ENCODE results near the gene CTNNA2. TPM values are rescaled to one million over a fixed set of nuclear protein-coding genes. Genes with fewer than 3 reads are reported as not detected.

Gene CTNNA2
- total RNA-seq, 3 donors from 2014 or later = 0.29 to 4.2 (median 1.1) TPM

- Histone ChIP-seq H3K4me3 (no peak overlapping the region), H3K4me1 (ENCODE audit: low read depth) (no peaks in the 10 kb centered on the region), H3K9me3 (no peaks in the 10 kb centered on the region), H3K36me3 (ENCODE audit: low read depth) (no peaks in the 10 kb centered on the region)
- DNase-seq (no peak), ATAC-seq (no peak)
- intact Hi-C loops (cut with DNase I, micrococcal nuclease) = no loop called here
- TF ChIP-seq, protein P1, sequence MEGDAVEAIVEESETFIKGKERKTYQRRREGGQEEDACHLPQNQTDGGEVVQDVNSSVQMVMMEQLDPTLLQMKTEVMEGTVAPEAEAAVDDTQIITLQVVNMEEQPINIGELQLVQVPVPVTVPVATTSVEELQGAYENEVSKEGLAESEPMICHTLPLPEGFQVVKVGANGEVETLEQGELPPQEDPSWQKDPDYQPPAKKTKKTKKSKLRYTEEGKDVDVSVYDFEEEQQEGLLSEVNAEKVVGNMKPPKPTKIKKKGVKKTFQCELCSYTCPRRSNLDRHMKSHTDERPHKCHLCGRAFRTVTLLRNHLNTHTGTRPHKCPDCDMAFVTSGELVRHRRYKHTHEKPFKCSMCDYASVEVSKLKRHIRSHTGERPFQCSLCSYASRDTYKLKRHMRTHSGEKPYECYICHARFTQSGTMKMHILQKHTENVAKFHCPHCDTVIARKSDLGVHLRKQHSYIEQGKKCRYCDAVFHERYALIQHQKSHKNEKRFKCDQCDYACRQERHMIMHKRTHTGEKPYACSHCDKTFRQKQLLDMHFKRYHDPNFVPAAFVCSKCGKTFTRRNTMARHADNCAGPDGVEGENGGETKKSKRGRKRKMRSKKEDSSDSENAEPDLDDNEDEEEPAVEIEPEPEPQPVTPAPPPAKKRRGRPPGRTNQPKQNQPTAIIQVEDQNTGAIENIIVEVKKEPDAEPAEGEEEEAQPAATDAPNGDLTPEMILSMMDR (IDR thresholded peaks at IDR 0.05) = no peak
These were observed 1032.8 kb downstream of the CTNNA2 start for GRCh38 chr2:80545420-80546210.

DNA sequence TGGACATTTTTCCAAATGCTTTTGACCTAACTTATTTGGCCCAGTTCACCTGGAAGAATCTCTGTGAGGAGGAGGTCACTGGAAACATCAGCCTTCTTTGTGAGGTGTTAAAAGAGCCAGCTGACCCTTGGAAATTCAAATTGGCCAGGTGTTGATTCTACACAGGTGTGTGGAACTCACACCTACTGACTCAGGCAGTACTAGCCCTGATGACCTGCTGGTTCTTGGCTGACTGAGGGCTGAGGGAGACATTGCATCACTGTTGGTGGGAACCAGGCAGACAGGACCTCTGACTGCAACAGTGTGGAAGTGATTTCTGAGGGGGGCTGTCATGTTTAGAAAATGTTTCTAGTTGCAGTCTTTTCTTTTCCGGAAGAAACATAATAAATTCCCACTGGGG lies 1033.9 kb downstream of the CTNNA2 start:
- DNase-seq = no peak
- H3K4me1 ChIP-seq (ENCODE audit: low read depth) = no peaks in the 10 kb centered on the region
- intact Hi-C loops (cut with DNase I, micrococcal nuclease) = no loop called here
- H3K36me3 ChIP-seq (ENCODE audit: low read depth) = no peaks in the 10 kb centered on the region
- H3K9me3 ChIP-seq = no peaks in the 10 kb centered on the region
- no peak for ATAC-seq
- TF ChIP-seq, protein P1 (IDR thresholded peaks at IDR 0.05) = no peak
- H3K4me3 ChIP-seq = no peak overlapping the region

- TF ChIP-seq, protein P1 (IDR thresholded peaks at IDR 0.05) = no peak
- no peaks in the 10 kb centered on the region for H3K9me3 ChIP-seq
- DNase-seq (no peak), ATAC-seq (no peak)
- no peaks in the 10 kb centered on the region for H3K4me1 ChIP-seq (ENCODE audit: low read depth)
- no peak overlapping the region for H3K4me3 ChIP-seq
- intact Hi-C loops (cut with DNase I, micrococcal nuclease) = no loop called here
- H3K36me3 ChIP-seq (ENCODE audit: low read depth) = no peaks in the 10 kb centered on the region
These were observed 1034.5 kb downstream of the CTNNA2 start for GRCh38 chr2:80547344-80547743.

- Histone ChIP-seq H3K4me3 (no peak overlapping the region), H3K9me3 (no peaks in the 10 kb centered on the region), H3K4me1 (ENCODE audit: low read depth) (no peaks in the 10 kb centered on the region), H3K36me3 (ENCODE audit: low read depth) (no peaks in the 10 kb centered on the region)
- DNase-seq (no peak), ATAC-seq (no peak)
- TF ChIP-seq, protein P1 (IDR thresholded peaks at IDR 0.05) = no peak
- intact Hi-C loops (cut with DNase I, micrococcal nuclease) = no loop called here
These were observed 1035.6 kb downstream of the CTNNA2 start for GRCh38 chr2:80548469-80548868.

DNA sequence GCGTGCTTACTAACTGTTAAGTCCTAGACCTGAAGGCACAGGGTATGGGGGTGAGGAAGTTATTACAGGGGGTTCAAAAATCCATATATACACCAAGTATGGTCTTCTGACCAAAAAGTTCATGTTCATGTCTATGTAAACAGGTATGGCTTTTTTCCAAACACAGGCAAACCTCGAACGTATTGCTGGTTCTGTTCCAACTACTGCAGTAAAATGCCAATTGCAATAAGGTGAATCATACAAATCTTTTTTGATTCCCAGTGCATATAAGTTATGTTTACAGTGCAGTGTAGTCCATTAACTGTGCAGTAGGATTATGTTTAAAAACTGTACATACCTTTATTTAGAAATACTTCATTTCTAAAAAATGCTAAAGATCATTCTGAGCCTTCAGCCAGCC lies 1037.0 kb downstream of the CTNNA2 start:
- Histone ChIP-seq H3K36me3 (ENCODE audit: low read depth) (no peaks in the 10 kb centered on the region), H3K4me3 (no peak overlapping the region), H3K4me1 (ENCODE audit: low read depth) (no peaks in the 10 kb centered on the region), H3K9me3 (no peaks in the 10 kb centered on the region)
- DNase-seq = no peak
- TF ChIP-seq, protein P1 (IDR thresholded peaks at IDR 0.05) = no peak
- intact Hi-C loops (cut with DNase I, micrococcal nuclease) = no loop called here
- no peak for ATAC-seq
